Heart right ventricle (tissue), 16 donors: ENCODE measurements around the gene GPC2. TPM values are rescaled to one million over a fixed set of nuclear protein-coding genes. Genes with fewer than 3 reads are reported as not detected.
"Not testable (repeated sequence)": the region's sequence is repeated elsewhere in the genome, so short reads cannot be mapped to it uniquely, and the experiment has no call there.

Source experiments
- ATAC-seq, 8 donors: fragments of 200-7000 bp; cut with Tn5 transposase; one replicate each; pipeline ENCODE4 v1.9.1; 2020; ENCODE audit warnings: mild to moderate bottlenecking in 8 of 8, moderate library complexity in 8 of 8, moderate number of reproducible peaks in 1 of 8
- DNase-seq, 2 donors: peaks; one replicate each; pipeline ENCODE4 v3.0.0-alpha.2; 2020
- H3K27ac ChIP-seq, 10 donors: fragments of 200-600 bp; sonication (generic) in 2 of 10; one replicate each; pipeline versions ENCODE4 v1.5.0 to v1.8.0; 2020 to 2022; ENCODE audit warnings: mild to moderate bottlenecking in 3 of 10
- H3K27me3 ChIP-seq, 7 donors: fragments of 200-600 bp; one replicate each; pipeline ENCODE4 v1.8.0; 2021 to 2022; ENCODE audit warnings: mild to moderate bottlenecking in 2 of 7
- H3K36me3 ChIP-seq, 9 donors: fragments of 200-600 bp; sonication (generic) in 1 of 9; one replicate each; pipeline versions ENCODE4 v1.5.0 to v1.8.0; 2020 to 2022; ENCODE audit warnings: mild to moderate bottlenecking in 2 of 9
- H3K4me1 ChIP-seq, 9 donors: fragments of 200-600 bp; sonication (generic) in 1 of 9; one replicate each; pipeline versions ENCODE4 v1.5.0 to v1.8.0; 2020 to 2022; ENCODE audit warnings: mild to moderate bottlenecking in 4 of 9
- H3K4me3 ChIP-seq, 10 donors: fragments of 200-600 bp; sonication (generic) in 2 of 10; one replicate each; pipeline versions ENCODE4 v1.5.0 to v1.8.0; 2020 to 2022; ENCODE audit warnings: mild to moderate bottlenecking in 7 of 10, moderate library complexity in 2 of 10
- H3K9me3 ChIP-seq, 11 donors: fragments of 200-600 bp in 10 of 11; sonication (generic) in 2 of 11; one replicate each; pipeline versions ENCODE4 v1.5.0 to v1.8.0; 2013 to 2022; ENCODE audit warnings: mild to moderate bottlenecking in 2 of 11, control low read depth in 1 of 11, moderate library complexity in 1 of 11
- WGBS, 2 donors: extraction: QIAGEN DNeasy Blood & Tissue Kit; methylation state at CpG; one replicate each; pipeline ENCODE4 v1.1.7; 2013; ENCODE audit warnings: inconsistent platforms in 1 of 2; 5-methylcytosine and 5-hydroxymethylcytosine counted together
- intact Hi-C, 10 donors: fragments of 100-400 bp; cut with DNase I; formaldehyde crosslinking; loops; one replicate each; pipeline versions ENCODE4 v1.11.1 to v1.14.2; 2022
- polyA plus RNA-seq, 2 donors: library from polyadenylated mRNA; stranded (reverse); fragments of 200-250 nt; gene quantifications; one replicate each; pipeline ENCODE4 v1.2.3, GENCODE V29; 2013
- total RNA-seq, 10 donors: library from RNA; stranded (reverse); fragmentation: NEBNext Ultra II Directional in 3 of 10; extraction: Animal tissue kit (Norgen Biotek cat#: 25700) in 3 of 10; gene quantifications; one replicate each; pipeline versions ENCODE4 v1.2.1 to v1.2.4, GENCODE V29; 2021 to 2023
- TF ChIP-seq, protein P1 (sequence below), 9 donors: fragments of 200-600 bp; sonication (generic) in 2 of 9; IDR thresholded peaks; one replicate each; pipeline versions ENCODE4 v1.5.0 to v1.8.0; 2021 to 2022; ENCODE audit warnings: antibody characterized with exemption in 9 of 9, mild to moderate bottlenecking in 5 of 9, moderate library complexity in 1 of 9
- donor health status: Arrhythmogenic right ventricular cardiomyopathy.
- donor health status: ischemic (EF 13 %, LVEDD 7.1; RV severe dilation, severe dysfunction).
- donor health status: healthy with polysubstance abuse.
- donor health status: DM: no; HTN: yes; CAD: no.
- donor health status: DM: no; HTN: no; CAD: no.
- donor health status: ischemic (EF 25% LVEDD 6.9; RV normal size, moderate dysfunction).
- donor health status: ischemic (EF 25% LVEDD 5.7; RV mildly dilated, moderate dysfunction).
- donor health status: healthy.
- donor health status: DM: yes; HTN: yes; CAD: no.
- donor health status: Ischemic cardiomyopathy.
- donor health status: ischemic (EF 35%, LVEDD 5.7; RV mildly dilated, moderate dysfunction).
- donor health status: nonischemic (EF 11% LVEDD 7.7; RV severe dilation, severe dysfunction).
- donor health status: DM: yes; HTN: yes; CAD: no.
- donor health status: PGD.
- donor health status: ischemic (EF 29% LVEDD 5.4; RV normal size, mild dysfunction).
- donor health status: nonischemic (EF 23%, LVEDD 6.1; RV moderate dilation, normal function).

The GPC2 gene
- total and polyA plus RNA-seq, 12 donors, result 0.11 to 1.1 (median 0.51) TPM; not detected in 2

DNA sequence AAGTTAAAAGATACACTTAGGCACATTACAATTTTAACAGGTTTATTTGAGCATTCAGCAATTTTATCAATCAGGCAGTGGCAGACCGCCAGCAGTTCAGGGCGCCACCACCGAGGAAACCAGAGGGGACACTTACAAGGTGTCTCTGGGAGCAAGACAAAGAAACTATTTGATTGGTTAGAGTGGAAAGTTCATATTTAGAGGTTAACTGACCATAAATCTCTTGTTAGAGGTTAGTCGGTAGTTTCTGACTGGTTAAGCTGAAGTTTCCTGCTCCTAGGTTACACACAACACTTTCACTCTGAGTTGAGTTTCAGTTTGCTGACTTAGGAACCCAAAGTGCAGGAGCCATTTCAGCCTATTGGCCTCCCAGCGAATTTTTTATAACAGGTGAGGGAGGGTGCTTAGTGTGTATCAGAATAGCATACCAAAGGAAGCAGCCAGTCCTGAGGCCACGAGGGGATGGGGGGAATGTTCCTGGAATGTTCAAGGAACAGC is 31.8 kb upstream of the GPC2 start:
- H3K4me3 ChIP-seq, result no peak overlapping the region
- no peaks in the 10 kb centered on the region for H3K9me3 ChIP-seq
- 64% methylated on average over 6 of the region's 6 CpGs for WGBS, 2 donors
- ATAC-seq (no peak), DNase-seq (no peak)
- H3K4me1 ChIP-seq, result no peaks in the 10 kb centered on the region
- no peak overlapping the region for H3K27ac ChIP-seq
- intact Hi-C loops, result no loop called here
- H3K36me3 ChIP-seq, result no peaks in the 10 kb centered on the region
- TF ChIP-seq, protein P1, sequence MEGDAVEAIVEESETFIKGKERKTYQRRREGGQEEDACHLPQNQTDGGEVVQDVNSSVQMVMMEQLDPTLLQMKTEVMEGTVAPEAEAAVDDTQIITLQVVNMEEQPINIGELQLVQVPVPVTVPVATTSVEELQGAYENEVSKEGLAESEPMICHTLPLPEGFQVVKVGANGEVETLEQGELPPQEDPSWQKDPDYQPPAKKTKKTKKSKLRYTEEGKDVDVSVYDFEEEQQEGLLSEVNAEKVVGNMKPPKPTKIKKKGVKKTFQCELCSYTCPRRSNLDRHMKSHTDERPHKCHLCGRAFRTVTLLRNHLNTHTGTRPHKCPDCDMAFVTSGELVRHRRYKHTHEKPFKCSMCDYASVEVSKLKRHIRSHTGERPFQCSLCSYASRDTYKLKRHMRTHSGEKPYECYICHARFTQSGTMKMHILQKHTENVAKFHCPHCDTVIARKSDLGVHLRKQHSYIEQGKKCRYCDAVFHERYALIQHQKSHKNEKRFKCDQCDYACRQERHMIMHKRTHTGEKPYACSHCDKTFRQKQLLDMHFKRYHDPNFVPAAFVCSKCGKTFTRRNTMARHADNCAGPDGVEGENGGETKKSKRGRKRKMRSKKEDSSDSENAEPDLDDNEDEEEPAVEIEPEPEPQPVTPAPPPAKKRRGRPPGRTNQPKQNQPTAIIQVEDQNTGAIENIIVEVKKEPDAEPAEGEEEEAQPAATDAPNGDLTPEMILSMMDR (IDR thresholded peaks at IDR 0.05), result no peak
- peaks cover 0 to 23% (median 3%) of the 10 kb centered on the region in 7 donors for H3K27me3 ChIP-seq

DNA sequence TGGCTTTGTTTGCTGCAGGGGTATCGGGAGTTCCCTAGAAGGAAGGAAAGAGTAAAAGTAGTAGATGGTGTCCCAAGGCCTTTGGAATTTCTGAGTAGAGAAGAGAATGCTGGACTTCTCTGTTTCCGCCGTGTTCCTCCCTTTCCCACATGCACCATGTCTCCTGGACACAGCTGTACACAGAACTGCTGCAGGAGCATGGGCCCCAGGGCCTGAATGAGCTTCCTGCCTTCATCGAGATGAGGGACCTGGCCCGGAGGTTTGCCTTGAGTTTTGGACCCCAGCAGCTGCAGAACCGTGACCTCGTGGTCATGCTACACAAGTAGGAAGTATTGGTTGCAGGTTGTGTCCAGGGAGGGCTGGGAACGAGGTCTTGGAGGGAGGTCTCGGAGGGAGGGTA is 27.3 kb upstream of the GPC2 start:
- ATAC-seq (no peak), DNase-seq (no peak)
- Histone ChIP-seq H3K4me3 (no peak overlapping the region), H3K36me3 (no peaks in the 10 kb centered on the region), H3K27me3 (peaks cover 0 to 23% (median 6%) of the 10 kb centered on the region in 7 donors), H3K27ac (no peak overlapping the region), H3K9me3 (no peaks in the 10 kb centered on the region), H3K4me1 (no peaks in the 10 kb centered on the region)
- TF ChIP-seq, protein P1 (IDR thresholded peaks at IDR 0.05), result no peak
- intact Hi-C loops, result no loop called here
- WGBS, 2 donors, result 75 to 82% methylated on average over 9 of the region's 9 CpGs

DNA sequence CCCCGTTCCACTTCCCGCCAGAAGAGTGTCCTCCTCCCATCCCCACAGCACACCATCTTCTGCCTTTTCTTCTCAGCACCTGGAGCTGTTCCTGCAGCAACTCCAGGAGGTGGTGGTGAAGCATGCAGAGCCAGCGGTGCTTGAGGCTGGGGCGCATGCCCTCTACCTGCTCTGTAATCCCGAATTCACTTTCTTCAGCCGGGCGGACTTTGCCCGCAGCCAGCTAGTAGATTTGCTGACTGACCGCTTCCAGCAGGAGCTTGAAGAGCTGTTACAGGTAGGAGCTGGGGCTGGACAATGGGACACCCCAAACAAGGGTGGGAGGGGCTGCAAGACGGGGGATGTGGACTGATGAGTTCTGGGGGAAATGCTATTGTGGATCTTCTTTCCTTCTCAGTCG is 23.5 kb upstream of the GPC2 start:
- Histone ChIP-seq H3K9me3 (no peaks in the 10 kb centered on the region), H3K27me3 (peaks cover 0 to 6% (median 3%) of the 10 kb centered on the region in 7 donors), H3K4me3 (no peak overlapping the region), H3K27ac (no peak overlapping the region), H3K4me1 (no peaks in the 10 kb centered on the region), H3K36me3 (no peaks in the 10 kb centered on the region)
- TF ChIP-seq, protein P1 (IDR thresholded peaks at IDR 0.05), result no peak
- ATAC-seq (no peak), DNase-seq (no peak)
- WGBS, 2 donors, result 84 to 87% methylated on average over 11 of the region's 11 CpGs
- intact Hi-C loops, result no loop called here

DNA sequence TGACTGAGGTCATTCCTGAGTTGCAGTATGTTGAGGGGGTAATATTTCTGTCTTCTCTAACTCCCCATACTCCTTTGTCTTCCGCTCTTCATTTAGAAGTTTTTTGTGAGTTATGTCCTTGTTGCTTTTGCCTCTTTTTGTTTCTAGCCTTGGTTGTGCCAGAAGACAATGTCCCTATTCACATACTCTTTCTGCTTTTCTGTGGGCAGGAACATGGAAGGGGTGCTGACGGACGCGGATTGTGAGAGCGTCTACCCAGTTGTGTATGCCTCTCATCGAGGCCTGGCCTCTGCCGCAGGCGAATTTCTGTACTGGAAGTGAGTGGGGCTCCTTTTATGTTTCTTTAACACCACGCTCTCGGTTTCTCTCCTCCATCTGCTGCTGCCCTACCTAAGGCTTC is 21.1 kb upstream of the GPC2 start:
- Histone ChIP-seq H3K27me3 (peaks cover 0 to 6% (median 0%) of the 10 kb centered on the region in 7 donors), H3K4me3 (no peak overlapping the region), H3K9me3 (no peaks in the 10 kb centered on the region), H3K4me1 (no peaks in the 10 kb centered on the region), H3K36me3 (no peaks in the 10 kb centered on the region), H3K27ac (no peak overlapping the region)
- ATAC-seq, result no peak
- intact Hi-C loops, result no loop called here
- no peak for DNase-seq
- 90 to 93% methylated on average over 10 of the region's 10 CpGs for WGBS, 2 donors
- TF ChIP-seq, protein P1 (IDR thresholded peaks at IDR 0.05), result no peak

DNA sequence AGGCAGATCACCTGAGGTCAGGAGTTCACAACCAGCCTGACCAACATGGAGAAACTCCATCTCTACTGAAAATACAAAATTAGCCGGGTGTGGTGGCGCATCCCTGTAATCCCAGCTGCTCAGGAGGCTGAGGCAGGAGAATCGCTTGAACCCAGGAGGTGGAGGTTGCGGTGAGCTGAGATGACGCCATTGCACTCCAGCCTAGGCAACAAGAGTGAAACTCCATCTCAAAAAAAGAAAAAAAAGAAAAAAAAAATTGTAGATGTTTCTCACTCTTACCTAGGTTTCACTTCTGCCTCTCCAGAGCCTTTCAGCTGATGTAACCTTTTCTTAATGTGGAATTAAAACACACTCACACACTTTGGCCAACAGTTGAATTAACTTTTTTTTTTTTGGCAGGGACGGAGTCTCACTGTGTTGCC is 18.7 kb upstream of the GPC2 start:
- H3K9me3 ChIP-seq, H3K27ac ChIP-seq, intact Hi-C loops, ATAC-seq, DNase-seq, H3K36me3 ChIP-seq, H3K4me3 ChIP-seq, H3K27me3 ChIP-seq: not testable (repeated sequence)
- 95 to 97% methylated on average over 6 of the region's 6 CpGs for WGBS, 2 donors
- H3K4me1 ChIP-seq, result peaks cover 0 to 13% (median 0%) of the 10 kb centered on the region in 9 donors
